H1 (cell line): ENCODE results near the gene NSUN7. TPM values are rescaled to one million over a fixed set of nuclear protein-coding genes. Genes with fewer than 3 reads are reported as not detected.

Source experiments
- CTCF ChIA-PET: fragments of 300-600 bp; sonication (Branson Sonifier 250); formaldehyde crosslinking; loops from one replicate; lab custom pipeline; 2021; ENCODE audit not compliant: partially characterized antibody; lab: Charles Lee
- POLR2A ChIA-PET: fragments of 300-600 bp; sonication (Branson Sonifier 250); formaldehyde crosslinking; loops from one replicate; lab custom pipeline; 2021; ENCODE audit warnings: inconsistent platforms; ENCODE audit not compliant: partially characterized antibody; lab: Charles Lee
- DNase-seq, 2 experiments: peaks; one replicate each; pipeline versions ENCODE4 v3.0.0 to v3.0.0-alpha.2; 2010 to 2022; ENCODE audit warnings: low spot score in 2 of 2, low read depth in 1 of 2, mixed read lengths in 1 of 2
- FAIRE-seq: peaks from 2 replicates; lab custom pipeline; 2011; peaks lifted over from hg19 to GRCh38; lab: Jason Lieb, UNC
- H2AFZ ChIP-seq: 2 replicates; pipeline ENCODE4 v1.8.1; 2012; ENCODE audit warnings: low read length, inconsistent platforms
- H2AK5ac ChIP-seq: 2 replicates; pipeline ENCODE4 v1.6.1; 2013; ENCODE audit warnings: low read depth, low read length
- H2BK120ac ChIP-seq: replicated peaks from 2 replicates; pipeline ENCODE3; 2013; ENCODE audit warnings: low read depth, low read length, inconsistent platforms
- H2BK12ac ChIP-seq: 2 replicates; pipeline ENCODE4 v1.6.1; 2013; ENCODE audit warnings: low read depth, low read length
- H2BK15ac ChIP-seq: 2 replicates; pipeline ENCODE4 v1.6.1; 2013; ENCODE audit warnings: low read length
- H2BK20ac ChIP-seq: 2 replicates; pipeline ENCODE4 v1.6.1; 2013; ENCODE audit warnings: low read length
- H2BK5ac ChIP-seq: 2 replicates; pipeline ENCODE4 v1.6.1; 2013; ENCODE audit warnings: low read depth, low read length
- H3K14ac ChIP-seq: 2 replicates; pipeline ENCODE4 v1.6.1; 2013; ENCODE audit warnings: inconsistent platforms; ENCODE audit not compliant: insufficient read length
- H3K18ac ChIP-seq: 2 replicates; pipeline ENCODE4 v1.6.1; 2013; ENCODE audit warnings: low read length; ENCODE audit errors: extremely low read depth
- H3K23ac ChIP-seq: 2 replicates; pipeline ENCODE4 v1.6.1; 2013; ENCODE audit warnings: inconsistent platforms; ENCODE audit not compliant: insufficient read length
- H3K23me2 ChIP-seq: 2 replicates; pipeline ENCODE4 v1.6.1; 2013; ENCODE audit warnings: low read depth, low read length
- H3K27ac ChIP-seq: 2 replicates; pipeline ENCODE4 v1.6.1; 2011; ENCODE audit warnings: low read depth, low read length, inconsistent platforms
- H3K27me3 ChIP-seq, 4 experiments: replicated peaks in 1 of 4; 1 replicate in 1 of 4; 2 replicates in 3 of 4; pipeline versions ENCODE4 v1.6.1 to v1.8.1; 2011 to 2013; ENCODE audit warnings: low read length in 3 of 4, mild to moderate bottlenecking in 3 of 4, inconsistent platforms in 2 of 4, mixed read lengths in 2 of 4, moderate library complexity in 1 of 4; ENCODE audit not compliant: control insufficient read depth in 3 of 4, insufficient read depth in 3 of 4; ENCODE audit errors: extremely low read depth in 1 of 4
- H3K36me3 ChIP-seq, 4 experiments: 2 replicates each; pipeline versions ENCODE4 v1.6.1 to v1.8.1; 2011 to 2013; ENCODE audit warnings: mild to moderate bottlenecking in 4 of 4, low read length in 3 of 4, moderate library complexity in 2 of 4, control low read depth in 1 of 4, inconsistent platforms in 1 of 4; ENCODE audit not compliant: insufficient read depth in 4 of 4, control insufficient read depth in 2 of 4
- H3K4ac ChIP-seq: replicated peaks from 2 replicates; pipeline ENCODE3; 2013; ENCODE audit warnings: low read length, low read depth, mixed read lengths, inconsistent platforms; ENCODE audit not compliant: insufficient read length
- H3K4me1 ChIP-seq, 4 experiments: replicated peaks in 1 of 4; 1 replicate in 1 of 4; 2 replicates in 3 of 4; pipeline versions ENCODE4 v1.6.1 to v1.8.1; 2011 to 2013; ENCODE audit warnings: low read length in 3 of 4, inconsistent platforms in 2 of 4, mixed read lengths in 1 of 4; ENCODE audit not compliant: insufficient read depth in 4 of 4, control insufficient read depth in 3 of 4
- H3K4me2 ChIP-seq, 2 experiments: 2 replicates each; pipeline versions ENCODE4 v1.6.1 to v1.8.1; 2011 to 2013; ENCODE audit warnings: low read depth in 2 of 2, low read length in 2 of 2, control low read depth in 1 of 2, inconsistent platforms in 1 of 2, mild to moderate bottlenecking in 1 of 2; ENCODE audit not compliant: insufficient read depth in 1 of 2
- H3K4me3 ChIP-seq, 4 experiments: fragments of 200-600, 300-600 bp in 1 of 4; sonication (generic), shearing (Covaris generic), sonication (Bioruptor Twin) in 1 of 4; 2 replicates each; pipeline versions ENCODE4 v1.5.1 to v1.8.1; 2011 to 2016; ENCODE audit warnings: low read length in 4 of 4, low read depth in 3 of 4, control low read depth in 2 of 4, inconsistent platforms in 2 of 4, mild to moderate bottlenecking in 2 of 4, mixed read lengths in 1 of 4, moderate library complexity in 1 of 4; ENCODE audit not compliant: insufficient read depth in 2 of 4; ENCODE audit errors: extremely low read depth in 1 of 4
- H3K56ac ChIP-seq: replicated peaks from 2 replicates; pipeline ENCODE3; 2013; ENCODE audit warnings: low read depth, mild to moderate bottlenecking, mixed read lengths, low read length, inconsistent platforms; ENCODE audit not compliant: insufficient read length
- H3K79me1 ChIP-seq: 2 replicates; pipeline ENCODE4 v1.6.1; 2013; ENCODE audit warnings: low read depth, low read length, control low read depth
- H3K79me2 ChIP-seq, 2 experiments: 2 replicates each; pipeline versions ENCODE4 v1.6.1 to v1.8.1; 2012 to 2013; ENCODE audit warnings: low read length in 2 of 2, mild to moderate bottlenecking in 2 of 2, inconsistent platforms in 1 of 2; ENCODE audit not compliant: insufficient read depth in 2 of 2, control insufficient read depth in 1 of 2
- H3K9ac ChIP-seq, 4 experiments: replicated peaks in 1 of 4; 1 replicate in 1 of 4; 2 replicates in 3 of 4; pipeline versions ENCODE4 v1.6.1 to v1.8.1; 2011 to 2013; ENCODE audit warnings: low read depth in 3 of 4, low read length in 3 of 4, control low read depth in 2 of 4, mild to moderate bottlenecking in 2 of 4, moderate library complexity in 2 of 4, inconsistent platforms in 1 of 4; ENCODE audit errors: extremely low read depth in 1 of 4
- H3K9me3 ChIP-seq, 2 experiments: 2 replicates each; pipeline versions ENCODE4 v1.6.1 to v1.8.1; 2012 to 2013; ENCODE audit warnings: mild to moderate bottlenecking in 2 of 2, moderate library complexity in 2 of 2, control low read depth in 1 of 2, inconsistent platforms in 1 of 2, low read depth in 1 of 2, low read length in 1 of 2, mixed read lengths in 1 of 2; ENCODE audit not compliant: insufficient read depth in 2 of 2
- H4K20me1 ChIP-seq, 2 experiments: replicated peaks in 1 of 2; 2 replicates each; pipeline versions ENCODE3 to v1.8.1; 2011 to 2013; ENCODE audit warnings: inconsistent platforms in 2 of 2, low read length in 2 of 2, mild to moderate bottlenecking in 1 of 2; ENCODE audit not compliant: insufficient read depth in 2 of 2, control insufficient read depth in 1 of 2
- H4K5ac ChIP-seq: 2 replicates; pipeline ENCODE4 v1.6.1; 2013; ENCODE audit warnings: low read length, low read depth, mixed read lengths, inconsistent platforms; ENCODE audit not compliant: insufficient read length
- H4K8ac ChIP-seq: 2 replicates; pipeline ENCODE4 v1.8.0; 2013; ENCODE audit warnings: mild to moderate bottlenecking, moderate library complexity, low read length, inconsistent platforms; ENCODE audit not compliant: insufficient read depth; ENCODE audit errors: extremely low read depth
- H4K91ac ChIP-seq: replicated peaks from 2 replicates; pipeline ENCODE3; 2013; ENCODE audit warnings: low read length, mixed read lengths, inconsistent platforms; ENCODE audit not compliant: insufficient read length
- CBX8 ChIP-seq: fragments of 300-800, 300-1000 bp; sonication (generic); IDR thresholded peaks from 2 replicates; pipeline ENCODE4 v1.7.1; 2016; ENCODE audit warnings: low read depth, low read length, borderline replicate concordance
- CTBP2 ChIP-seq: IDR thresholded peaks from 2 replicates; pipeline ENCODE4 v1.7.0; 2011; ENCODE audit warnings: borderline replicate concordance, mild to moderate bottlenecking, moderate library complexity, mixed read lengths, low read length; ENCODE audit not compliant: insufficient read depth, insufficient read length
- GABPA ChIP-seq: IDR thresholded peaks from 2 replicates; pipeline ENCODE4 v1.6.1; 2011; ENCODE audit warnings: mild to moderate bottlenecking, low read length, moderate library complexity, borderline replicate concordance; ENCODE audit not compliant: insufficient read depth
- HDAC2 ChIP-seq, 2 experiments: fragments of 300-600 bp in 1 of 2; sonication (generic) in 1 of 2; IDR thresholded peaks; 2 replicates each; pipeline ENCODE4 v1.6.1; 2011 to 2012; ENCODE audit warnings: low read depth in 2 of 2, low read length in 2 of 2, mild to moderate bottlenecking in 2 of 2, moderate library complexity in 2 of 2, borderline replicate concordance in 1 of 2, inconsistent platforms in 1 of 2
- KDM1A ChIP-seq: fragments of 200-600, 300-600 bp; sonication (generic); IDR thresholded peaks from 2 replicates; pipeline ENCODE4 v1.7.1; 2016; ENCODE audit warnings: mild to moderate bottlenecking, low read length, borderline replicate concordance
- KDM4A ChIP-seq: IDR thresholded peaks from one replicate; pipeline ENCODE4 v1.7.1; 2012; ENCODE audit warnings: low read depth, mild to moderate bottlenecking, moderate library complexity, low read length, inconsistent platforms; ENCODE audit not compliant: severe bottlenecking
- POLR2A ChIP-seq, 2 experiments: IDR thresholded peaks; 1 replicate in 1 of 2; 2 replicates in 1 of 2; pipeline ENCODE4 v1.6.1; 2011; ENCODE audit warnings: low read depth in 2 of 2, low read length in 2 of 2, mild to moderate bottlenecking in 2 of 2; ENCODE audit errors: control extremely low read depth in 1 of 2
- SIRT6 ChIP-seq: IDR thresholded peaks from one replicate; pipeline ENCODE4 v1.7.1; 2012; ENCODE audit warnings: low read length, inconsistent platforms
- SP2 ChIP-seq: IDR thresholded peaks from 2 replicates; pipeline ENCODE4 v1.6.1; 2012; ENCODE audit warnings: mild to moderate bottlenecking, low read length, inconsistent platforms
- TBP ChIP-seq: IDR thresholded peaks from 2 replicates; pipeline ENCODE4 v1.6.1; 2011; ENCODE audit warnings: low read depth, low read length, improper control_type of control experiment
- WGBS, 2 experiments: shearing (Covaris generic) in 1 of 2; methylation state at CpG; one replicate each; pipeline versions ENCODE4 v1.1.6 to v1.1.7; 2013 to 2015; ENCODE audit warnings: low lambda C conversion rate in 2 of 2, mixed read lengths in 2 of 2, inconsistent platforms in 1 of 2, low coverage in 1 of 2, missing lambda C conversion rate in 1 of 2; ENCODE audit not compliant: insufficient replicate concordance in 2 of 2, insufficient coverage in 1 of 2, insufficient read length in 1 of 2; ENCODE audit errors: extremely low coverage in 1 of 2, missing lambda C conversion rate in 1 of 2; 5-methylcytosine and 5-hydroxymethylcytosine counted together
- polyA plus RNA-seq, 7 experiments: library from polyadenylated mRNA; depleted of rRNA in 3 of 7; stranded (reverse) in 5 of 7; unstranded in 2 of 7; fragments of >200 nt in 5 of 7; fragments of 200-250 nt in 2 of 7; gene quantifications; 1 replicate in 5 of 7; 2 replicates in 1 of 7; 4 replicates in 1 of 7; pipeline versions ENCODE4 v1.2.1 to v1.2.3, GENCODE V29; 2011 to 2013; ENCODE audit warnings: missing spikeins in 2 of 7, mixed read lengths in 2 of 7
- total RNA-seq: library from RNA; stranded (reverse); fragmentation: NEBNext Ultra II Directional; extraction: Animal tissue kit (Norgen Biotek cat#: 25700); gene quantifications from 2 replicates; pipeline ENCODE4 v1.2.1, GENCODE V29; 2021
- TF ChIP-seq, protein P1 (sequence below): IDR thresholded peaks from 2 replicates; pipeline ENCODE4 v1.6.1; 2012; ENCODE audit warnings: inconsistent platforms

NSUN7 gene
- total and polyA plus RNA-seq, 2 of the 8 experiments (the other 6 are each of a cell fraction or from before 2014, with no cell fraction given), result 8.8 to 24.4 TPM

DNA sequence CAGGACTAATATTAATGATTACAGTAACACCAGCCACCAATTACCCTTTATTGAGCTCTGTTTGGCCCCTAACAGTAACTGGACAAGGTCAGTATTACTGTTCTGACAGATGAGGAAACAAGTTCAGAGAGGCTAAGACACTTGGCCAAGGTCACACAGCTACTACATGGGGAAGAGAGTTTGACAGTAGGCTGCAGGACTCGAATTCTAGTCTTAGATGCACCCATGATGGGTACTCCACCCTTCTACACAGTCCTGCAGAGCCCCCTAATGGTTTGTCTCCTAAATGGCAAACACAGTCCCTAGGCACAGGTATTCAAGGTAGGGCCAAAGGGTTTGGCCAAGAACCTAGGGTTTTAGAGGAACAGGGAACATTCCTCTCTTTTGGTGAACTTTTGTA is 93.9 kb downstream of the NSUN7 start:
- Histone ChIP-seq H3K27ac (no peak overlapping the region), H3K36me3 (peaks cover 0 to 3% (median 0%) of the 10 kb centered on the region in 4 experiments; a peak in 1 of 8 replicates), H4K8ac (no peak overlapping the region), H3K79me2 (peaks cover 2 to 82% of the 10 kb centered on the region in 2 experiments; a peak in 3 of 4 replicates), H2AFZ (no peak overlapping the region), H3K56ac (no peak overlapping the region), H2BK5ac (no peak overlapping the region), H4K91ac (no peak overlapping the region), H4K5ac (no peak overlapping the region), H3K4ac (no peak overlapping the region), H4K20me1 (peaks cover 13 to 15% of the 10 kb centered on the region in 2 experiments), H3K9ac (no peak overlapping the region), H3K18ac (no peak overlapping the region), H3K27me3 (no peaks in the 10 kb centered on the region), H2BK15ac (no peak overlapping the region), H2BK120ac (no peak overlapping the region), H3K79me1 (peaks cover 17% of the 10 kb centered on the region; the same call in 1 of the 2 replicates), H2BK20ac (no peak overlapping the region), H3K23me2 (no peaks in the 10 kb centered on the region), H3K4me2 (no peak overlapping the region), H3K14ac (no peak overlapping the region), H2BK12ac (no peak overlapping the region), H2AK5ac (no peak overlapping the region), H3K4me1 (peaks cover 0 to 7% (median 4%) of the 10 kb centered on the region in 4 experiments; a peak in 4 of 7 replicates), H3K9me3 (no peaks in the 10 kb centered on the region), H3K23ac (no peak overlapping the region), H3K4me3 (no peak overlapping the region)
- WGBS, 2 experiments, result 79% methylated on average over 1 of the region's 1 CpG; no CpG with 5 or more reads in 1 of the 2 experiments
- FAIRE-seq, result peak; percentile 70
- DNase-seq, result no peak
- POLR2A ChIA-PET, result interaction anchor here (0.6 to 1.6 kb wide), 5 partner anchors 10 to 413 kb away, joined by 3 to 4 read pairs (median 3); partner anchors contain the start of gene UCHL1
- CTCF ChIA-PET, result interaction anchor here (0.6 to 8.9 kb wide), 18 partner anchors 10 to 1175 kb away, joined by 3 to 97 read pairs (median 4); no protein-coding TSS in a partner anchor
- TF ChIP-seq HDAC2 (IDR thresholded peaks at IDR 0.05; ENCODE audit: borderline replicate concordance in 1 of 2, low read depth in 2 of 2, low read length in 2 of 2) (peak in 1 of 2 experiments; percentile 76; a peak in 1 of 4 replicates), GABPA (no peak), POLR2A (IDR thresholded peaks at IDR 0.05; ENCODE audit: control extremely low read depth in 1 of 2, low read depth in 2 of 2, low read length in 2 of 2) (no peak), CBX8 (no peak), CTBP2 (no peak), KDM4A (no peak), KDM1A (peak; percentile 84; the same call in 1 of the 2 replicates), SP2 (no peak), TBP (no peak), SIRT6 (no peak)
- TF ChIP-seq, protein P1, sequence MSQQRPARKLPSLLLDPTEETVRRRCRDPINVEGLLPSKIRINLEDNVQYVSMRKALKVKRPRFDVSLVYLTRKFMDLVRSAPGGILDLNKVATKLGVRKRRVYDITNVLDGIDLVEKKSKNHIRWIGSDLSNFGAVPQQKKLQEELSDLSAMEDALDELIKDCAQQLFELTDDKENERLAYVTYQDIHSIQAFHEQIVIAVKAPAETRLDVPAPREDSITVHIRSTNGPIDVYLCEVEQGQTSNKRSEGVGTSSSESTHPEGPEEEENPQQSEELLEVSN, result no peak
